ENCODE results near the gene VWF. TPM values are rescaled to one million over a fixed set of nuclear protein-coding genes. Genes with fewer than 3 reads are reported as not detected.
A peak's percentile ranks its signal among the peaks of the same experiment; 100 is the strongest.

The VWF gene
- total and polyA plus RNA-seq, 2 of the 4 experiments (the other 2 are of a cell fraction), result under 0.01 to 0.09 TPM

- intact Hi-C loops (cut with micrococcal nuclease), result no loop called here
- Histone ChIP-seq H4K91ac (ENCODE audit: insufficient read depth, low read depth, low read length) (no peak overlapping the region), H2BK120ac (ENCODE audit: low read depth, low read length) (no peak overlapping the region), H3K4ac (ENCODE audit: low read depth, low read length) (no peak overlapping the region), H2BK20ac (ENCODE audit: low read depth, low read length) (no peak overlapping the region), H2BK5ac (ENCODE audit: low read depth, low read length, poor library complexity, severe bottlenecking) (no peak overlapping the region), H3K4me2 (ENCODE audit: low read depth, low read length) (no peak overlapping the region), H3K4me3 (ENCODE audit: insufficient read depth, low read depth, low read length) (no peak overlapping the region), H3K27ac (ENCODE audit: insufficient read depth, low read length) (no peak overlapping the region), H4K8ac (ENCODE audit: low read depth in 2 of 2, low read length in 2 of 2) (no peak overlapping the region), H3K27me3 (ENCODE audit: control insufficient read depth, insufficient read depth, low read length) (no peaks in the 10 kb centered on the region), H3K4me1 (ENCODE audit: control insufficient read depth, insufficient read depth, low read length) (peaks cover 15% of the 10 kb centered on the region), H2AK9ac (replicated peaks; ENCODE audit: low read depth, low read length, poor library complexity) (no peak overlapping the region), H2BK15ac (ENCODE audit: low read depth, low read length) (no peak overlapping the region), H2AK5ac (ENCODE audit: low read depth, low read length) (no peak overlapping the region), H2AFZ (replicated peaks; ENCODE audit: low read length, poor library complexity) (no peak overlapping the region), H3K79me1 (ENCODE audit: low read depth in 1 of 2, low read length in 2 of 2) (no peaks in the 10 kb centered on the region), H3K14ac (replicated peaks; ENCODE audit: low read depth, low read length) (no peak overlapping the region), H4K20me1 (ENCODE audit: insufficient read depth, low read length) (no peaks in the 10 kb centered on the region), H3K18ac (ENCODE audit: low read depth, low read length) (no peak overlapping the region), H3K9me1 (ENCODE audit: insufficient read depth, low read length) (peaks cover 28% of the 10 kb centered on the region), H3K9ac (ENCODE audit: low read depth, low read length) (no peak overlapping the region), H3K23ac (ENCODE audit: low read depth, low read length) (no peak overlapping the region), H3K56ac (ENCODE audit: extremely low read depth, insufficient read depth, low read length) (no peak overlapping the region), H3K36me3 (ENCODE audit: control insufficient read depth, insufficient read depth, low read length) (no peaks in the 10 kb centered on the region), H3K9me3 (ENCODE audit: control insufficient read depth, insufficient read depth, low read length) (no peaks in the 10 kb centered on the region), H4K5ac (ENCODE audit: low read depth, low read length) (no peak overlapping the region)
- in situ Hi-C loops (cut with MboI; ENCODE audit: low sequenced_read_pairs), result no loop called here
- TF ChIP-seq POLR2A (IDR thresholded peaks at IDR 0.05; ENCODE audit: low read depth, low read length) (no peak), FOS (IDR thresholded peaks at IDR 0.05; ENCODE audit: low read depth, low read length) (no peak), CHD1 (IDR thresholded peaks at IDR 0.05; ENCODE audit: low read depth, low read length) (no peak), USF2 (IDR thresholded peaks at IDR 0.05; ENCODE audit: low read depth, low read length) (no peak), RFX5 (IDR thresholded peaks at IDR 0.05; ENCODE audit: low read depth, low read length) (no peak), CEBPB (IDR thresholded peaks at IDR 0.05; ENCODE audit: low read depth, low read length) (peak; percentile 93), MAZ (IDR thresholded peaks at IDR 0.05; ENCODE audit: borderline replicate concordance, low read depth, low read length) (no peak), MAFK (IDR thresholded peaks at IDR 0.05; ENCODE audit: low read depth, low read length) (no peak)
- dilution Hi-C loops (cut with HindIII; ENCODE audit: low sequenced_read_pairs, unreplicated experiment), result no loop called here
- ChIA-PET POLR2A (ENCODE audit: unreplicated experiment) (no interaction called here), CTCF (interaction anchor here (1.1 kb wide), 1 partner anchor 12 kb away, joined by 3 read pairs; no protein-coding TSS in a partner anchor)
- DNase-seq (no peak), ATAC-seq (ENCODE audit: low read depth) (no peak)
- WGBS, 2 experiments (ENCODE audit: extremely low coverage in 2 of 2, insufficient read length in 1 of 2), result 100% methylated on average over 1 of the region's 3 CpGs; no CpG with 5 or more reads in 1 of the 2 experiments
- no TSS peak for BruUV-seq (replicated peaks)
Measured at GRCh38 chr12:6096527-6096926, 27.9 kb downstream of the VWF start.

All from IMR-90 (cell line).